Tibial nerve (tissue), 4 donors: ENCODE data around the gene CXCL16. TPM values are rescaled to one million over a fixed set of nuclear protein-coding genes. Genes with fewer than 3 reads are reported as not detected.

ENCODE experiments used
- DNase-seq, 2 donors: peaks; one replicate each; pipeline ENCODE4 v3.0.0-alpha.2; 2019; ENCODE audit warnings: low spot score in 2 of 2
- H3K27ac ChIP-seq, 4 donors: fragments of 200-600 bp; sonication (generic) in 3 of 4; one replicate each; pipeline ENCODE4 v1.5.1; 2017 to 2019; ENCODE audit warnings: mild to moderate bottlenecking in 1 of 4
- H3K27me3 ChIP-seq, 2 donors: fragments of 200-600 bp; sonication (generic) in 1 of 2; one replicate each; pipeline versions ENCODE4 v1.5.1 to v1.6.0; 2017 to 2019
- H3K36me3 ChIP-seq, 3 donors: fragments of 200-600 bp; sonication (generic); one replicate each; pipeline ENCODE4 v1.5.1; 2018 to 2019
- H3K4me1 ChIP-seq, 4 donors: fragments of 200-600 bp; sonication (generic) in 3 of 4; one replicate each; pipeline ENCODE4 v1.5.1; 2017 to 2019
- H3K4me3 ChIP-seq, 4 donors: fragments of 200-600 bp; sonication (generic) in 3 of 4; one replicate each; pipeline ENCODE4 v1.5.1; 2017 to 2019; ENCODE audit warnings: mild to moderate bottlenecking in 1 of 4, moderate library complexity in 1 of 4
- H3K9me3 ChIP-seq, 4 donors: fragments of 200-600 bp; sonication (generic) in 3 of 4; one replicate each; pipeline ENCODE4 v1.5.1; 2017 to 2019
- EP300 ChIP-seq, 2 donors: sonication (generic); formaldehyde crosslinking; IDR thresholded peaks; one replicate each; pipeline ENCODE4 v1.6.1; 2017; ENCODE audit warnings: antibody characterized with exemption in 2 of 2, mild to moderate bottlenecking in 1 of 2
- POLR2A ChIP-seq, 2 donors: fragments of 450-650 bp; IDR thresholded peaks; one replicate each; pipeline ENCODE4 v1.6.1; 2017; ENCODE audit warnings: antibody characterized with exemption in 2 of 2, mild to moderate bottlenecking in 2 of 2, moderate library complexity in 2 of 2
- WGBS, 2 donors: methylation state at CpG; one replicate each; pipeline ENCODE4 v1.1.5; 2018; 5-methylcytosine and 5-hydroxymethylcytosine counted together
- total RNA-seq, 4 donors: library from RNA; depleted of rRNA; stranded (reverse); fragments of >200 nt; gene quantifications; one replicate each; pipeline ENCODE4 v1.1.0, GENCODE V29; 2016
- TF ChIP-seq, protein P1 (sequence below), 5 experiments: fragments of 200-600 bp in 3 of 5; fragments of 450-650 bp in 2 of 5; sonication (generic) in 3 of 5; IDR thresholded peaks; one replicate each; pipeline ENCODE4 v1.5.1; 2016 to 2019; ENCODE audit warnings: antibody characterized with exemption in 5 of 5, mild to moderate bottlenecking in 3 of 5, moderate library complexity in 2 of 5

Gene CXCL16
- total RNA-seq, 4 donors from 2014 or later = 5.7 to 27.3 (median 13.6) TPM

DNA sequence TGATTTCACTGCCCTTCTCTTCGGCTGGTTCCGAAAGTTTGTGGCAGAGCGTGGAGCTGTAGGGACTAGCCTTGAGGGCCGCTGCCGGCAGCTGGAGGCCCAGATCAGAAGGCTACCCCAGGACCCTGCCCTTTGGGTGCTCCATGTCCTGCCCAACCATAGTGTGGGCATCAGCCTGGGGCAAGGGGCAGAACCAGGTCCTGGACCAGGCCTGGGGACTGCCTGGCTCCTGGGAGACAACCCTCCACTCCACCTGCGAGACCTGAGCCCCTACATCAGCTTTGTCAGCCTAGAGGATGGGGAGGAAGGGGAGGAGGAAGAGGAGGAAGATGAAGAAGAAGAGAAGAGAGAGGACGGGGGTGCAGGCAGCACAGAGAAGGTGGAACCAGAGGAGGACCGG is 856 bp upstream of the CXCL16 start:
- H3K36me3 ChIP-seq = no peaks in the 10 kb centered on the region
- DNase-seq = no peak
- no peak overlapping the region for H3K4me3 ChIP-seq
- H3K27ac ChIP-seq = no peak overlapping the region
- no peaks in the 10 kb centered on the region for H3K9me3 ChIP-seq
- H3K4me1 ChIP-seq = peaks cover 0 to 25% (median 7%) of the 10 kb centered on the region in 4 donors
- TF ChIP-seq POLR2A (IDR thresholded peaks at IDR 0.05) (no peak), EP300 (IDR thresholded peaks at IDR 0.05) (no peak)
- TF ChIP-seq, protein P1, sequence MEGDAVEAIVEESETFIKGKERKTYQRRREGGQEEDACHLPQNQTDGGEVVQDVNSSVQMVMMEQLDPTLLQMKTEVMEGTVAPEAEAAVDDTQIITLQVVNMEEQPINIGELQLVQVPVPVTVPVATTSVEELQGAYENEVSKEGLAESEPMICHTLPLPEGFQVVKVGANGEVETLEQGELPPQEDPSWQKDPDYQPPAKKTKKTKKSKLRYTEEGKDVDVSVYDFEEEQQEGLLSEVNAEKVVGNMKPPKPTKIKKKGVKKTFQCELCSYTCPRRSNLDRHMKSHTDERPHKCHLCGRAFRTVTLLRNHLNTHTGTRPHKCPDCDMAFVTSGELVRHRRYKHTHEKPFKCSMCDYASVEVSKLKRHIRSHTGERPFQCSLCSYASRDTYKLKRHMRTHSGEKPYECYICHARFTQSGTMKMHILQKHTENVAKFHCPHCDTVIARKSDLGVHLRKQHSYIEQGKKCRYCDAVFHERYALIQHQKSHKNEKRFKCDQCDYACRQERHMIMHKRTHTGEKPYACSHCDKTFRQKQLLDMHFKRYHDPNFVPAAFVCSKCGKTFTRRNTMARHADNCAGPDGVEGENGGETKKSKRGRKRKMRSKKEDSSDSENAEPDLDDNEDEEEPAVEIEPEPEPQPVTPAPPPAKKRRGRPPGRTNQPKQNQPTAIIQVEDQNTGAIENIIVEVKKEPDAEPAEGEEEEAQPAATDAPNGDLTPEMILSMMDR (IDR thresholded peaks at IDR 0.05) = no peak
- 94% methylated on average over 8 of the region's 8 CpGs for WGBS, 2 donors
- H3K27me3 ChIP-seq = peaks cover 0 to 23% of the 10 kb centered on the region in 2 donors

DNA sequence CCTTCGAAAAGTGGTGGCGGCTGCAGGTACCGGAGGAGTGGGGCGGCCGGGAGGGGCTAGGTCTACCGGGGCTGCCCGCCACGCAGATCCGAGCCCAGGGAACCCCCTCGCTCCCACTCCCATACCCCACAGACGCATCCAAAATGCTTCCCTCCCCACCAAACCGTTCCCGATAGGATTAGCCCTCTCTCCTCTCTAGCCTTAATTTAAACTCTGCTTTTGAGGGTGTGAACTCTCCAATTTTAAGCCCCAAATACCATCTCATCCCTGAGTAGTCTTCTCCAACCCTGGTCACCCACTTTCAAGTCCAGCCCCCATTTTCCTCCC is 260 bp upstream of the CXCL16 start:
- DNase-seq = no peak
- H3K4me1 ChIP-seq = peaks cover 0 to 19% (median 7%) of the 10 kb centered on the region in 4 donors
- WGBS, 2 donors = 11 to 18% methylated on average over 10 to 13 of the region's 13 CpGs
- H3K27ac ChIP-seq = peak overlapping the region in 2 of 4 donors; percentile 74 to 78
- no peak for TF ChIP-seq EP300 (IDR thresholded peaks at IDR 0.05)
- no peak for TF ChIP-seq POLR2A (IDR thresholded peaks at IDR 0.05)
- peaks cover 0 to 2% (median 0%) of the 10 kb centered on the region in 3 donors for H3K36me3 ChIP-seq
- peak overlapping the region; percentile 65 to 100 (median 82) for H3K4me3 ChIP-seq
- H3K9me3 ChIP-seq = no peaks in the 10 kb centered on the region
- peaks cover 0 to 17% of the 10 kb centered on the region in 2 donors for H3K27me3 ChIP-seq

DNA sequence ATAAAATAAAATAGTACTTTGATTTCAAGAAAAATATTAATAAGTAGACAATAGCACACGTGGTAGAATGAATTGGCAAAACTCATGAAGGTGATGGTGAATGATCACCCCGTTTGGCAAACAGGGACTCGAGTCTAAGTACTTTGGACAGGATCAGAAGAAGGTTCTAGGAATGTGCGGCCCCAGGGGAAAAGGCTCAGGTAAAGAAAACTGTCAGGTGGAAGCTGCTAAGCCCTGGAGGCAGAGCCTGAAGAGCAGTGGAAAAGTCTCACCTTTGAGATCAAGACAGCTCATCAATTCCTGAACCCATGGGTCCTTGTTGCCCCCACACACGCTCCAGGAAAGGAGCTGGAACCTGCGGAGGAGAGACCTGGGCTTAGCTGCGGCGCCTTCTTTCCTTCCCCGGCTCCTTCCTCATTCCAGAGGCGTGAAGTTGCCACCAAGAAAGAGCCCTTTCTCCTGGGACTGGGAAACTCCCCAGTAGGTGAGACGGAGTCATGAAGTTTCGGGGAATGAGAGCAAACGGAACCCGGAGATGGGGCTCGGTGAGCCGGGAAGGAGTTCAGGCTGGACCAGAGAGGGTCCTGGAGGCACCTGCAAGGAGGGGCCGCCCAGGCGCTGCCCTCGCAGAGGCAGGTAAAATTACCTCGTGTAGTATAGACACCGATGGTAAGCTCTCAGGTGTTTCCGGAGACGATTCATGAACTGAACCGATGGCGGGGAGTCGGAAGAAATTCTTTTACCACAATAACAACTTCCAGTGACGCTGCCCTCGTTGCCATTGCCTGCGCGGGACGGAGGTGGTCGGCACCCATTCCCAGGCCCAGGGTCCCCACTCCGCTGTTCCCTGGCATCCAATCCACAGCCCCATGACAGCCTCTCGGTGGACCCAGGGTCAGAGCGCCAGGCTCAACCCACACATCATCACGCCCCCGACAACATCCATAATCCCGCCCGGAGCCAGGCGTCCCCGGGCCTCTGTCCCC is 1.3 kb downstream of the CXCL16 start:
- DNase-seq = no peak
- peaks cover 0 to 17% (median 7%) of the 10 kb centered on the region in 4 donors for H3K4me1 ChIP-seq
- H3K36me3 ChIP-seq = peaks cover 0 to 16% (median 0%) of the 10 kb centered on the region in 3 donors
- peak overlapping the region; percentile 65 to 100 (median 82) for H3K4me3 ChIP-seq
- WGBS, 2 donors = 18 to 24% methylated on average over 39 to 41 of the region's 41 CpGs
- peak overlapping the region in 3 of 4 donors; percentile 74 to 78 (median 75) for H3K27ac ChIP-seq
- H3K27me3 ChIP-seq = peaks cover 0 to 1% of the 10 kb centered on the region in 2 donors
- H3K9me3 ChIP-seq = no peaks in the 10 kb centered on the region
- TF ChIP-seq, protein P1 (IDR thresholded peaks at IDR 0.05) = no peak
- TF ChIP-seq EP300 (IDR thresholded peaks at IDR 0.05) (no peak), POLR2A (IDR thresholded peaks at IDR 0.05) (no peak)

DNA sequence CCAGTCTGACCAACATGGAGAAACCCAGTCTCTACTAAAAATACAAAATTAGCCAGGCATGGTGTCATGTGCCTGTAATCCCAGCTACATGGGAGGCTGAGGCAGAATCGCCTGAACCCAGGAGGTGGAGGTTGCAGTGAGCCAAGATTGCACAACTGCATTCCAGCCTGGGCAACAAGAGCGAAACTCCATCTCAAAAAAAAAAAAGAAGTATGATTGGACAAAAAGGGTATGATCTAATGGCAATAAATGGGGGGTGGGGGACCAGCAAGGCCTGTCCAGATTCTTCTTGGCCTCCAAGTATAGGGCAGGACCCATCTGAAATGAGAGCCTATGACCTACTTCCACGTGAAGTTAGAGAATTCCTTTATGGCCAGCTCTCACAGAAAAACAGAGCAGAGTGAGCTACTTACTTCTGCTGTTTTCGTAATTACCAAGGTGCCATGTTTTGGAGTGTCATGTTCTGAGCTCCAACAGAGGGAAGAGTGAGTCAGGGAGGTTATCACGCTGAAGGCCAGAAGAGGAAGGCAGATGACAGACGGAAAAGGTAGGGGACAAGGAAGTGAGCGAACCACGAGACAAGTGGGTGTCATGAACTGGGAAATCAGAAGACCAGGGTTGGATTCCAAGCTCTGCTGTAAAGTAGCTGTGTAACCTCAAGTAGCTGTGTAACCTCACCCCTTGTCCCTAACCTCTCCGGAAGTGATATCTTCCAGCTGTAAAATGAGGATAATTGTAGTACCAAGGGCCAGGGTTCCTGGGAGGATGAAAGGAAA is 3.7 kb downstream of the CXCL16 start:
- Histone ChIP-seq H3K36me3 (peaks cover 0 to 22% (median 0%) of the 10 kb centered on the region in 3 donors), H3K4me3 (no peak overlapping the region), H3K9me3 (no peaks in the 10 kb centered on the region), H3K27me3 (no peaks in the 10 kb centered on the region), H3K4me1 (peaks cover 0 to 31% (median 16%) of the 10 kb centered on the region in 4 donors), H3K27ac (peak overlapping the region in 2 of 4 donors; percentile 14 to 29)
- WGBS, 2 donors = 63 to 71% methylated on average over 9 of the region's 9 CpGs
- TF ChIP-seq POLR2A (IDR thresholded peaks at IDR 0.05) (peak in 1 of 2 donors; percentile 19), EP300 (IDR thresholded peaks at IDR 0.05) (peak; percentile 79 to 87)
- TF ChIP-seq, protein P1 (IDR thresholded peaks at IDR 0.05) = peak in 1 of 5 experiments; percentile 15
- peak in 1 of 2 donors; percentile 66 for DNase-seq

DNA sequence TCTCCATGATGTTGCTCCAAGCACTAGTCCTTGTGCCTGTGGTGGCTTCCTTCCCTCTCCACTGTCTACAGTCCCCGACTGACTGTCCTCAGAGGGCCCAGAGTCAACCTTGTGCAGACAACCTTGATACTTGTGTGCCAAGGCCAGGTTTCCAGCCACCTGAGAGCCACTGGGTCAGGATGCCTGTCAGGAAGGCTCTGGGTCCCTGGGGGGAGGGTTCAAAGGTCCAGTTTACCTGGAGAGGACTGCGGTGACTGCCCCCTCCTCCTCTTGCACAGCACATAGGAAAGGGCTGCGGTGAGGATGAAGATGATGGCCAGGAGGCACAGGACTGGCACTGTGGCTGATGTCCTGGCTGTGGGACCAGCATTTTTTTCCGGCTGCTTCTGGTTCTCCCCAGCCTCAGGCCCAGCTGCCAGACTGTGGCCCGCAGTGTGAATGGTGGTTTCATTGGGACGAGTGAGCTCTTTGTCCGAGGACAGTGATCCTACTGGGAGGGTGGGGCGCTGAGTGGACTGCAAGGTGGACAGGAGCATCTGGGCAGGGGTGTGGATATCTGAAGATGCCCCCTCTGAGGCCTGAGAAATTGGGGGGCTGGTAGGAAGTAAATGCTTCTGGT is 4.8 kb downstream of the CXCL16 start:
- Histone ChIP-seq H3K4me3 (no peak overlapping the region), H3K27me3 (no peaks in the 10 kb centered on the region), H3K36me3 (peaks cover 0 to 22% (median 0%) of the 10 kb centered on the region in 3 donors), H3K4me1 (peaks cover 0 to 33% (median 20%) of the 10 kb centered on the region in 4 donors), H3K9me3 (no peaks in the 10 kb centered on the region), H3K27ac (peak overlapping the region in 2 of 4 donors; percentile 14 to 29)
- WGBS, 2 donors = 81 to 83% methylated on average over 8 of the region's 8 CpGs
- DNase-seq = no peak
- TF ChIP-seq POLR2A (IDR thresholded peaks at IDR 0.05) = no peak
- TF ChIP-seq EP300 (IDR thresholded peaks at IDR 0.05) = no peak
- TF ChIP-seq, protein P1 (IDR thresholded peaks at IDR 0.05) = no peak
